ENCODE data around the gene YY1.
"Not testable (repeated sequence)": the region's sequence is repeated elsewhere in the genome, so short reads cannot be mapped to it uniquely, and the experiment has no call there.

Gene YY1

GRCh38 chr14:100246809-100247428, 8.0 kb downstream of the YY1 start:
- DNase-seq: no peak

- no peak for DNase-seq
Observed at GRCh38 chr14:100250732-100251465, 12.0 kb downstream of the YY1 start.

GRCh38 chr14:100252684-100253083, 13.7 kb downstream of the YY1 start:
- no peak for DNase-seq

- DNase-seq: no peak
Observed at GRCh38 chr14:100256339-100256895, 17.5 kb downstream of the YY1 start.

GRCh38 chr14:100261621-100262020, 22.7 kb downstream of the YY1 start:
- no peak for DNase-seq

GRCh38 chr14:100262545-100262944, 23.6 kb downstream of the YY1 start:
- DNase-seq: no peak

- DNase-seq: no peak
Observed at GRCh38 chr14:100263141-100263540, 24.2 kb downstream of the YY1 start.

- DNase-seq: no peak
Observed at GRCh38 chr14:100267990-100268389, 29.0 kb downstream of the YY1 start.

- no peak for DNase-seq
Observed at GRCh38 chr14:100268591-100269207, 29.8 kb downstream of the YY1 start.

GRCh38 chr14:100271247-100271939, 32.4 kb downstream of the YY1 start:
- peak; percentile 22 to 36 for DNase-seq

GRCh38 chr14:100274250-100274649, 35.3 kb downstream of the YY1 start:
- no peak for DNase-seq

GRCh38 chr14:100275214-100275613, 36.3 kb downstream of the YY1 start:
- no peak for DNase-seq

- DNase-seq: no peak
Observed at GRCh38 chr14:100278702-100279101, 39.8 kb downstream of the YY1 start.

- DNase-seq: no peak
Observed at GRCh38 chr14:100279133-100279532, 40.2 kb downstream of the YY1 start.

GRCh38 chr14:100279563-100279962, 40.6 kb downstream of the YY1 start:
- no peak for DNase-seq

GRCh38 chr14:100281286-100282082, 42.5 kb downstream of the YY1 start:
- no peak for DNase-seq

GRCh38 chr14:100282083-100282350, 43.1 kb downstream of the YY1 start:
- no peak for DNase-seq

- DNase-seq: no peak
Observed at GRCh38 chr14:100282766-100283419, 43.9 kb downstream of the YY1 start.

- DNase-seq: not testable (repeated sequence)
Observed at GRCh38 chr14:100283436-100283835, 44.5 kb downstream of the YY1 start.

GRCh38 chr14:100283984-100284881, 45.3 kb downstream of the YY1 start:
- no peak for DNase-seq
